GM12878 (cell line): ENCODE results near the gene CRYZL1. TPM values are rescaled to one million over a fixed set of nuclear protein-coding genes. Genes with fewer than 3 reads are reported as not detected.

Experiments used
- ATAC-seq: fragments of 200-7000 bp; cut with Tn5 transposase; 3 replicates; pipeline ENCODE4 v1.9.1; 2020; ENCODE audit warnings: mild to moderate bottlenecking, moderate library complexity
- BruUV-seq: library from RNA; stranded (reverse); fragments of 400-500 nt; replicated peaks from 2 replicates; lab custom pipeline; 2021; lab: Mats Ljungman, UMichigan
- CTCF ChIA-PET: fragments of 300-600 bp; sonication (Branson Sonifier 250); formaldehyde crosslinking; extraction: SDS; loops from one replicate; lab custom pipeline; 2021; ENCODE audit warnings: inconsistent platforms; lab: Yijun Ruan, JAX
- POLR2A ChIA-PET: fragments of 350-600 bp; formaldehyde crosslinking; extraction: SDS; loops from one replicate; lab custom pipeline; 2021; ENCODE audit warnings: inconsistent platforms; lab: Charles Lee
- RAD21 ChIA-PET: fragments of 300-600 bp; sonication (Branson Sonifier 250); formaldehyde crosslinking; loops from one replicate; lab custom pipeline; 2023; ENCODE audit warnings: antibody characterized with exemption; ENCODE audit not compliant: unreplicated experiment; lab: Charles Lee
- SMC1A ChIA-PET: fragments of 300-600 bp; sonication (Branson Sonifier 250); formaldehyde crosslinking; loops from one replicate; lab custom pipeline; 2023; ENCODE audit not compliant: unreplicated experiment, uncharacterized antibody; lab: Charles Lee
- DNase-seq: peaks from one replicate; pipeline ENCODE4 v3.0.0-alpha.2; 2011; ENCODE audit warnings: low read depth, low spot score
- FAIRE-seq: peaks from 3 replicates; lab custom pipeline; 2011; peaks lifted over from hg19 to GRCh38; lab: Jason Lieb, UNC
- H2AFZ ChIP-seq: 2 replicates; pipeline ENCODE4 v1.6.0; 2011; ENCODE audit warnings: low read depth, low read length, control low read depth; ENCODE audit not compliant: control insufficient read depth
- H3K27ac ChIP-seq: 2 replicates; pipeline ENCODE4 v1.5.1; 2011; ENCODE audit warnings: control low read depth; ENCODE audit not compliant: control insufficient read depth, insufficient read depth
- H3K27me3 ChIP-seq, 2 experiments: replicated peaks in 1 of 2; 2 replicates each; pipeline versions ENCODE4 v1.6.0 to v1.6.1; 2011; ENCODE audit warnings: low read length in 1 of 2; ENCODE audit not compliant: control insufficient read depth in 2 of 2, insufficient read depth in 2 of 2
- H3K36me3 ChIP-seq, 2 experiments: 2 replicates each; pipeline ENCODE4 v1.5.1; 2011; ENCODE audit warnings: low read length in 1 of 2; ENCODE audit not compliant: control insufficient read depth in 2 of 2, insufficient read depth in 2 of 2
- H3K4me1 ChIP-seq: 2 replicates; pipeline ENCODE4 v1.6.1; 2011; ENCODE audit warnings: mild to moderate bottlenecking, low read length, moderate library complexity, mixed read lengths; ENCODE audit not compliant: control insufficient read depth, insufficient read depth
- H3K4me2 ChIP-seq: 2 replicates; pipeline ENCODE4 v1.6.0; 2011; ENCODE audit warnings: control low read depth; ENCODE audit not compliant: control insufficient read depth, insufficient read depth
- H3K4me3 ChIP-seq: fragments of 200-600 bp; sonication (generic); 2 replicates; pipeline ENCODE4 v1.5.1; 2016
- H3K79me2 ChIP-seq: 2 replicates; pipeline ENCODE4 v1.6.0; 2011; ENCODE audit warnings: low read length; ENCODE audit not compliant: control insufficient read depth, insufficient read depth
- H3K9ac ChIP-seq: 2 replicates; pipeline ENCODE4 v1.8.0; 2011; ENCODE audit warnings: low read length, control low read depth, mixed read lengths; ENCODE audit not compliant: control insufficient read depth, insufficient read depth
- H3K9me3 ChIP-seq: replicated peaks from 3 replicates; pipeline ENCODE4 v1.5.1; 2011; ENCODE audit warnings: mild to moderate bottlenecking, low read length; ENCODE audit not compliant: control insufficient read depth, insufficient read depth
- H4K20me1 ChIP-seq: 2 replicates; pipeline ENCODE4 v1.6.0; 2011; ENCODE audit not compliant: control insufficient read depth, insufficient read depth
- ATF7 ChIP-seq: fragments of 450-650 bp; IDR thresholded peaks from 2 replicates; pipeline ENCODE4 v1.6.1; 2016; ENCODE audit warnings: low read depth, mild to moderate bottlenecking
- CHD1 ChIP-seq: IDR thresholded peaks from 2 replicates; pipeline ENCODE4 v1.6.1; 2012; ENCODE audit warnings: low read depth, low read length, improper control_type of control experiment
- CREB1 ChIP-seq: IDR thresholded peaks from 2 replicates; pipeline ENCODE4 v1.6.1; 2012; ENCODE audit warnings: low read depth, mild to moderate bottlenecking, inconsistent platforms
- EED ChIP-seq: sonication (generic); IDR thresholded peaks from 2 replicates; pipeline ENCODE4 v1.6.1; 2016; ENCODE audit warnings: antibody characterized with exemption, low read depth
- HDAC2 ChIP-seq: fragments of 200-600 bp; sonication (generic); IDR thresholded peaks from 2 replicates; pipeline ENCODE4 v1.6.1; 2017
- MYB ChIP-seq: fragments of 150-350 bp; IDR thresholded peaks from 2 replicates; pipeline ENCODE4 v1.6.1; 2014; ENCODE audit warnings: mild to moderate bottlenecking, low read depth, low read length, borderline replicate concordance
- MYC ChIP-seq: IDR thresholded peaks from 2 replicates; pipeline ENCODE4 v1.6.1; 2011; ENCODE audit warnings: mild to moderate bottlenecking, low read length, moderate library complexity, inconsistent platforms; ENCODE audit not compliant: insufficient read depth, insufficient replicate concordance, insufficient read length, severe bottlenecking
- PAX8 ChIP-seq: fragments of 450-650 bp; IDR thresholded peaks from 2 replicates; pipeline ENCODE4 v1.6.1; 2017; ENCODE audit warnings: mild to moderate bottlenecking, moderate library complexity
- POLR2AphosphoS5 ChIP-seq: IDR thresholded peaks from 2 replicates; pipeline ENCODE4 v1.6.1; 2011; ENCODE audit warnings: mild to moderate bottlenecking, low read length, inconsistent platforms
- SIN3A ChIP-seq: IDR thresholded peaks from 2 replicates; pipeline ENCODE4 v1.6.1; 2012; ENCODE audit warnings: low read depth, low read length, improper control_type of control experiment
- SMAD5 ChIP-seq: IDR thresholded peaks from 2 replicates; pipeline ENCODE4 v1.6.1; 2016; ENCODE audit warnings: antibody characterized with exemption, low read depth
- SUPT20H ChIP-seq: IDR thresholded peaks from 2 replicates; pipeline ENCODE4 v1.6.1; 2011; ENCODE audit warnings: low read depth, mild to moderate bottlenecking, low read length, moderate library complexity, borderline replicate concordance; ENCODE audit not compliant: control insufficient read depth
- TARDBP ChIP-seq: IDR thresholded peaks from 2 replicates; pipeline ENCODE4 v1.6.1; 2016; ENCODE audit warnings: borderline replicate concordance
- ZNF384 ChIP-seq: IDR thresholded peaks from 2 replicates; pipeline ENCODE4 v1.6.1; 2012; ENCODE audit warnings: low read depth, mild to moderate bottlenecking, low read length, improper control_type of control experiment, borderline replicate concordance
- WGBS: methylation state at CpG from one replicate; pipeline ENCODE4 v1.1.6; 2016; ENCODE audit warnings: low lambda C conversion rate; ENCODE audit not compliant: insufficient replicate concordance, insufficient coverage; ENCODE audit errors: missing lambda C conversion rate; 5-methylcytosine and 5-hydroxymethylcytosine counted together
- in situ Hi-C: fragments of 300-500 bp; cut with MboI; formaldehyde crosslinking; loops from 9 replicates; pipeline ENCODE4 v1.14.3; 2018; ENCODE audit warnings: mixed read lengths
- intact Hi-C: fragments of 100-400 bp; cut with micrococcal nuclease; formaldehyde crosslinking; loops from one replicate; pipeline ENCODE4 v1.14.2; 2022; ENCODE audit not compliant: unreplicated experiment
- polyA plus RNA-seq, 11 experiments: library from polyadenylated mRNA; depleted of rRNA in 4 of 11; unstranded in 6 of 11; stranded (reverse) in 5 of 11; fragments of >200 nt; fragmentation: Nextera tagmentation in 4 of 11; fragmentation: Illumina TruSeq in 1 of 11; extraction: Ambion mirVana in 4 of 11; extraction: Trizol in 1 of 11; gene quantifications; 1 replicate in 1 of 11; 2 replicates in 10 of 11; pipeline versions ENCODE4 v1.2.1 to v1.2.3, GENCODE V29; 2011 to 2016; ENCODE audit warnings: inconsistent platforms in 2 of 11, missing spikeins in 2 of 11, low read depth in 1 of 11
- total RNA-seq, 4 experiments: library from RNA; depleted of rRNA in 3 of 4; stranded (reverse); fragments of >200 nt in 3 of 4; fragmentation: Illumina TruSeq in 1 of 4; extraction: Trizol in 1 of 4; gene quantifications; 2 replicates each; pipeline versions ENCODE4 v1.2.1 to v1.2.3, GENCODE V29; 2013 to 2021
- TF ChIP-seq, protein P1 (sequence below): fragments of 450-650 bp; IDR thresholded peaks from 2 replicates; pipeline ENCODE4 v1.6.1; 2014; ENCODE audit warnings: mild to moderate bottlenecking
- TF ChIP-seq, protein P2 (sequence below): IDR thresholded peaks from 2 replicates; pipeline ENCODE4 v1.6.1; 2012; ENCODE audit warnings: improper control_type of control experiment, low read depth, low read length; ENCODE audit not compliant: insufficient replicate concordance
- TF ChIP-seq, protein P3 (sequence below): IDR thresholded peaks from 2 replicates; pipeline ENCODE4 v1.6.1; 2012; ENCODE audit warnings: mild to moderate bottlenecking, low read depth, low read length

Gene CRYZL1
- total and polyA plus RNA-seq, 10 of the 15 experiments (the other 5 are each of a cell fraction or from before 2014, with no cell fraction given) = 14.3 to 72.4 (median 30.7) TPM

DNA sequence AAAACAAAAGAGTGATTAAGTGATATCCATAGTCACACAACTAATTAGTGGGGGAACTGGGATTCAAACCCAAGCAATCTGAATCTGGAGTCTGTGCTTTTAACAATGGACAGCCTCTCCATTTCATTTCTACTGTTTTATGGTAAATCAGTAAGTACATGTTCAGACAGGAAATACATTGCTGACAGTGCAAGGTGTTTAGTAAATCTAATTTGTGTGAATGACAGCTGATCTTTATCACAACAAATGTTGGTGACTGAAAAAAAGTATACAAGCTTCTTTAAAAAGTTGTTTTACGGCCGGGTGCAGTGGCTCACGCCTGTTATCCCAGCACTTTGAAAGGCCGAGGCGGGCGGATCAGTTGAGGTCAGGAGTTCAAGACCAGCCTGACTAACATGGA lies 73.6 kb downstream of the CRYZL1 start:
- Histone ChIP-seq H3K27ac (no peak overlapping the region), H3K79me2 (no peaks in the 10 kb centered on the region; the same call in 1 of the 2 replicates), H2AFZ (no peak overlapping the region), H3K36me3 (peaks cover 6 to 31% of the 10 kb centered on the region in 2 experiments), H3K9ac (no peak overlapping the region), H4K20me1 (no peaks in the 10 kb centered on the region), H3K4me2 (no peak overlapping the region), H3K27me3 (no peaks in the 10 kb centered on the region), H3K9me3 (no peaks in the 10 kb centered on the region), H3K4me3 (no peak overlapping the region), H3K4me1 (no peaks in the 10 kb centered on the region)
- ChIA-PET CTCF (interaction anchor here (1.3 kb wide), 1 partner anchor 10 kb away, joined by 3 read pairs; no protein-coding TSS in a partner anchor), POLR2A (interaction anchor here (0.5 to 0.6 kb wide), 2 partner anchors 13 to 25 kb away, joined by 3 read pairs; no protein-coding TSS in a partner anchor), RAD21 (no interaction called here), SMC1A (no interaction called here)
- in situ Hi-C loops (no loop called here), intact Hi-C loops (no loop called here)
- DNase-seq (no peak), FAIRE-seq (no peak), ATAC-seq (no peak)
- 100% methylated on average over 6 of the region's 6 CpGs for WGBS
- BruUV-seq = no TSS peak
- TF ChIP-seq, protein P1, sequence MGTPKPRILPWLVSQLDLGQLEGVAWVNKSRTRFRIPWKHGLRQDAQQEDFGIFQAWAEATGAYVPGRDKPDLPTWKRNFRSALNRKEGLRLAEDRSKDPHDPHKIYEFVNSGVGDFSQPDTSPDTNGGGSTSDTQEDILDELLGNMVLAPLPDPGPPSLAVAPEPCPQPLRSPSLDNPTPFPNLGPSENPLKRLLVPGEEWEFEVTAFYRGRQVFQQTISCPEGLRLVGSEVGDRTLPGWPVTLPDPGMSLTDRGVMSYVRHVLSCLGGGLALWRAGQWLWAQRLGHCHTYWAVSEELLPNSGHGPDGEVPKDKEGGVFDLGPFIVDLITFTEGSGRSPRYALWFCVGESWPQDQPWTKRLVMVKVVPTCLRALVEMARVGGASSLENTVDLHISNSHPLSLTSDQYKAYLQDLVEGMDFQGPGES = no peak
- TF ChIP-seq SMAD5 = no peak
- no peak for TF ChIP-seq SUPT20H
- TF ChIP-seq ZNF384 = no peak
- TF ChIP-seq CREB1 = no peak
- no peak for TF ChIP-seq EED
- no peak for TF ChIP-seq CHD1
- TF ChIP-seq MYB = no peak
- no peak for TF ChIP-seq ATF7
- TF ChIP-seq POLR2AphosphoS5 = no peak
- no peak for TF ChIP-seq MYC
- TF ChIP-seq PAX8 = no peak
- TF ChIP-seq, protein P2, sequence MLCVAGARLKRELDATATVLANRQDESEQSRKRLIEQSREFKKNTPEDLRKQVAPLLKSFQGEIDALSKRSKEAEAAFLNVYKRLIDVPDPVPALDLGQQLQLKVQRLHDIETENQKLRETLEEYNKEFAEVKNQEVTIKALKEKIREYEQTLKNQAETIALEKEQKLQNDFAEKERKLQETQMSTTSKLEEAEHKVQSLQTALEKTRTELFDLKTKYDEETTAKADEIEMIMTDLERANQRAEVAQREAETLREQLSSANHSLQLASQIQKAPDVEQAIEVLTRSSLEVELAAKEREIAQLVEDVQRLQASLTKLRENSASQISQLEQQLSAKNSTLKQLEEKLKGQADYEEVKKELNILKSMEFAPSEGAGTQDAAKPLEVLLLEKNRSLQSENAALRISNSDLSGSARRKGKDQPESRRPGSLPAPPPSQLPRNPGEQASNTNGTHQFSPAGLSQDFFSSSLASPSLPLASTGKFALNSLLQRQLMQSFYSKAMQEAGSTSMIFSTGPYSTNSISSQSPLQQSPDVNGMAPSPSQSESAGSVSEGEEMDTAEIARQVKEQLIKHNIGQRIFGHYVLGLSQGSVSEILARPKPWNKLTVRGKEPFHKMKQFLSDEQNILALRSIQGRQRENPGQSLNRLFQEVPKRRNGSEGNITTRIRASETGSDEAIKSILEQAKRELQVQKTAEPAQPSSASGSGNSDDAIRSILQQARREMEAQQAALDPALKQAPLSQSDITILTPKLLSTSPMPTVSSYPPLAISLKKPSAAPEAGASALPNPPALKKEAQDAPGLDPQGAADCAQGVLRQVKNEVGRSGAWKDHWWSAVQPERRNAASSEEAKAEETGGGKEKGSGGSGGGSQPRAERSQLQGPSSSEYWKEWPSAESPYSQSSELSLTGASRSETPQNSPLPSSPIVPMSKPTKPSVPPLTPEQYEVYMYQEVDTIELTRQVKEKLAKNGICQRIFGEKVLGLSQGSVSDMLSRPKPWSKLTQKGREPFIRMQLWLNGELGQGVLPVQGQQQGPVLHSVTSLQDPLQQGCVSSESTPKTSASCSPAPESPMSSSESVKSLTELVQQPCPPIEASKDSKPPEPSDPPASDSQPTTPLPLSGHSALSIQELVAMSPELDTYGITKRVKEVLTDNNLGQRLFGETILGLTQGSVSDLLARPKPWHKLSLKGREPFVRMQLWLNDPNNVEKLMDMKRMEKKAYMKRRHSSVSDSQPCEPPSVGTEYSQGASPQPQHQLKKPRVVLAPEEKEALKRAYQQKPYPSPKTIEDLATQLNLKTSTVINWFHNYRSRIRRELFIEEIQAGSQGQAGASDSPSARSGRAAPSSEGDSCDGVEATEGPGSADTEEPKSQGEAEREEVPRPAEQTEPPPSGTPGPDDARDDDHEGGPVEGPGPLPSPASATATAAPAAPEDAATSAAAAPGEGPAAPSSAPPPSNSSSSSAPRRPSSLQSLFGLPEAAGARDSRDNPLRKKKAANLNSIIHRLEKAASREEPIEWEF = no peak
- no peak for TF ChIP-seq HDAC2
- no peak for TF ChIP-seq SIN3A
- TF ChIP-seq, protein P3, sequence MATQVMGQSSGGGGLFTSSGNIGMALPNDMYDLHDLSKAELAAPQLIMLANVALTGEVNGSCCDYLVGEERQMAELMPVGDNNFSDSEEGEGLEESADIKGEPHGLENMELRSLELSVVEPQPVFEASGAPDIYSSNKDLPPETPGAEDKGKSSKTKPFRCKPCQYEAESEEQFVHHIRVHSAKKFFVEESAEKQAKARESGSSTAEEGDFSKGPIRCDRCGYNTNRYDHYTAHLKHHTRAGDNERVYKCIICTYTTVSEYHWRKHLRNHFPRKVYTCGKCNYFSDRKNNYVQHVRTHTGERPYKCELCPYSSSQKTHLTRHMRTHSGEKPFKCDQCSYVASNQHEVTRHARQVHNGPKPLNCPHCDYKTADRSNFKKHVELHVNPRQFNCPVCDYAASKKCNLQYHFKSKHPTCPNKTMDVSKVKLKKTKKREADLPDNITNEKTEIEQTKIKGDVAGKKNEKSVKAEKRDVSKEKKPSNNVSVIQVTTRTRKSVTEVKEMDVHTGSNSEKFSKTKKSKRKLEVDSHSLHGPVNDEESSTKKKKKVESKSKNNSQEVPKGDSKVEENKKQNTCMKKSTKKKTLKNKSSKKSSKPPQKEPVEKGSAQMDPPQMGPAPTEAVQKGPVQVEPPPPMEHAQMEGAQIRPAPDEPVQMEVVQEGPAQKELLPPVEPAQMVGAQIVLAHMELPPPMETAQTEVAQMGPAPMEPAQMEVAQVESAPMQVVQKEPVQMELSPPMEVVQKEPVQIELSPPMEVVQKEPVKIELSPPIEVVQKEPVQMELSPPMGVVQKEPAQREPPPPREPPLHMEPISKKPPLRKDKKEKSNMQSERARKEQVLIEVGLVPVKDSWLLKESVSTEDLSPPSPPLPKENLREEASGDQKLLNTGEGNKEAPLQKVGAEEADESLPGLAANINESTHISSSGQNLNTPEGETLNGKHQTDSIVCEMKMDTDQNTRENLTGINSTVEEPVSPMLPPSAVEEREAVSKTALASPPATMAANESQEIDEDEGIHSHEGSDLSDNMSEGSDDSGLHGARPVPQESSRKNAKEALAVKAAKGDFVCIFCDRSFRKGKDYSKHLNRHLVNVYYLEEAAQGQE = no peak
- no peak for TF ChIP-seq TARDBP
